CD4-positive, alpha-beta T cell treated with Interferon alpha-2 for 1 hour (primary cell): ENCODE measurements around the gene DLG5.

ENCODE experiments used
- DNase-seq, 2 donors: peaks; one replicate each; pipeline ENCODE4 v3.0.0-alpha.2; 2020 to 2022

DLG5 gene

GRCh38 chr10:77887631-77888355 lies 38.8 kb downstream of the DLG5 start:
- no peak for DNase-seq

DNA sequence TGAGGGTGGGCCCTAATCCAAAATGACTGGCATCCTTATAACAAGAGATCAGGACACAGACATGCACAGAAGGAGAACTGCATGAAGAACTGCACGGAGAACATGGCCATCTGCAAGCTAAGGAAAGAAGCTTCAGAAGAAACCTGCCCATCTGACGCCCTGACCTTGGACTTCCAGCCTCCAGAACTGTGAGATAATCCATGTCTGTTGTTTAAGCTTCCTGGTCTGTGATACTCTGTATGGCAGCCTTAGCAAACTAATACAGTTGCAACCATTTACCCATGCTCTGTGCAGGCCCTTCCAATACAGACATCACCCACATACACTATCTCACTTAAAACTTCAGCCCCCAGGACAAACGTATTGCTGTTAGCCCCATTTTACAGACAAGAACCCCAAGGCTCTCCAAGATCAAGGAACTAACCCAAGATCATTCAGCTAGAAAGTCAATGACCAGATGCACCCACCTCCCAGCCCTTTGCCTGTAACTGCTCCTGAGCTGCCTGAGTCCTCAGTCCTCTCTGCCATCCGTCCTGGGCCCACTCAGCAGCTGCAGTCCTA lies 39.7 kb downstream of the DLG5 start:
- DNase-seq, result no peak

- no peak for DNase-seq
Observed at GRCh38 chr10:77884181-77884580, 42.4 kb downstream of the DLG5 start.

DNA sequence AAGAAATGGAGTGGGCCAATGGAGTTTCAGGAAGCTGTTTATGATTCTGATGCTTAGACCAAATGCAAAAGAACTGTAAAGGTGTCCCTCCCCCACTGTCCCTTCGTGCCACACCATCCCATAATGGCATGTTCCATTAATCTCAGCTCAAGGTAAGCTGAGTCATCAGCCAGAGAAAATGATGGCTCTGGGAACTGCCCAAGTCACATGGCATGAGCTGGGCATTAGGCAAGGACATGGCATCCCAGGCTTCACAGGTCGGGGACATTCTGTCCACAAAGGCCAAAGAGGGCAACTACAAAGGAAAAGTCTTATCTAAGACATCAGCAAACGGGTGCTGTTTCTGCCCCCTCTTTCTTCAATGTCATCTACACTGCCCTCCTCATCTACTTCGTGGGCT lies 44.9 kb downstream of the DLG5 start:
- no peak for DNase-seq

- no peak for DNase-seq
Observed at GRCh38 chr10:77881222-77881621, 45.3 kb downstream of the DLG5 start.

- DNase-seq, result no peak
Observed at GRCh38 chr10:77879710-77880109, 46.8 kb downstream of the DLG5 start.

DNA sequence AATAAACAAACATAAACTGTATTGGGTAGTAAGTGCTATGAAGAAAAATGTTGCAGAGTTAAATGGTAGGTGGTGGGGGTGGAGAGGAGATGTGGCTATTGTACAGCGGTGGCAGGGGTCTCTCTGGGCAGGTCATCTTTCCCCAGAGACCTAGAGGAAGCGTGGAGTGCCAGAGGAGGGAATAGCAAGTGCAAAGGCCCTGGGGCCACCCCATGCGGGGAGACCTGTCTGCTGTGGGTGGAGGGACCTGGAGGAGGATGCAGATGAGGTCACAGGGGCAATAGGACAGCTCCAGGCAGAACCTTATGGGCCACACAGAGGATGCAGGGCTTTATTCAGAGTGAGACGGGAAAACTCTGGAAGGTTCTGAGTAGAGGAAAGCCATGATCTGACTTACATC lies 47.5 kb downstream of the DLG5 start:
- DNase-seq, result no peak

DNA sequence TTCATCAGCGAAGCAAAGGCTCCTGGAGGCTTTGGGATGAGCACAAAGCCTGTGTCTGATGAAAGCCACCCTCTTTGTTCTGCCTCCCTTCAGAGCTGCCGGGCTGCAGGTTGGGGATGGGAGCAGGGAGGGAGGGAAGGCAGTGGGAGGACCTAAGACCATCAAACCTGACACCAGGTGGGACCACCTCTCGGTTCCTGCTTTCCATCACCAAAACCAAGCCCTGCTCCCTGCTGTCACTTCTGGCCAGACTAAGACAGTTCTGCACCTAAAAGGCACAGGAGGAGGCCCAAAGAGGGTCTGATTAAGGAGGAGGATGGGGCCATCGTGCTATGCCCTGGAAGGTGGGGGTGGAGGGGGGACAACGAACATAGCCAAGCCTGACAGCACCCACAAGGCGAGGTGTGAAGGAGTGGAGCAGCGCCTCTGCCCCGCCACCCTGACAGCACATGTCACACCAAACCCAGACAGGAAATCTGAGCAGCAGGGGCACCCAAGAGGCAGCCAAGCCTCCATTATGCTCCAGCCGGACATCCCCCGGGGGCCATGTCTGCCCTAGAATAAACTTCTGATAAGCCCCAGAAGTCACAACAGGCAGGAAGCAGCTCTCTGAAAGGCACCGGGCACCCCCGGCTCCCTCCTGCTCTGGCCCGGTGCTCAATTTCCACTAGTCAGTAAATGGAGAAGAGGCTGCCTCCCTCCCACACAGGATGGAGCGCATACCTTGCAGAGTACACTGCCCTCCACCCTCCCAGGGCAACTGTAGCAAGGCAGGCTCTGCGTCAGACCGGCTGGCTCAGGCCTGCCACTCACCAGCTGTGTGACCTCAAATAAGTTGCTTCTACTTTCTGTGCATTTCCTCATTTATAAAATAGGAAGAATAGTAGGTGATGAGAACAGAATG lies 48.9 kb downstream of the DLG5 start:
- peak; percentile 47 to 62 for DNase-seq

GRCh38 chr10:77875730-77876129 lies 50.8 kb downstream of the DLG5 start:
- DNase-seq, result no peak

DNA sequence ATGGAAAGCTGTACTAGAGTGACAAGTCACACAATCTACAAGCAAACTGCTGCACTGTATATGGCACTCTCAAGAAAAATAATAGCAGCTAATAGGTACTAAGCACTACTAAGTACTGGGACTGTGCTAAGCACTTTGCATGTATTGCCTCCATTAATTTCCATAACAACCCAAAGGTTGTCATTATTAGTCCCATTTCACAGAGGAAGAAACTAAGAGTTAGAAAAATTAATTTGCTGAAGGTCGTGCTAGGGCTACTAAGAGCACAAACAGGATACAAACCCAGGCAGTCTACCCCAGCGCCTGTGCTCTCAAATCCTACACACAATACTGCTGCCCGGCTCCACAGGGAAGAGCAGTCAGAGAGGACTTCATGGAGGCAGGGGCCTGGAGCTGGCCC lies 51.7 kb downstream of the DLG5 start:
- no peak for DNase-seq

GRCh38 chr10:77873536-77874380 lies 52.8 kb downstream of the DLG5 start:
- DNase-seq, result peak; percentile 26 to 42

DNA sequence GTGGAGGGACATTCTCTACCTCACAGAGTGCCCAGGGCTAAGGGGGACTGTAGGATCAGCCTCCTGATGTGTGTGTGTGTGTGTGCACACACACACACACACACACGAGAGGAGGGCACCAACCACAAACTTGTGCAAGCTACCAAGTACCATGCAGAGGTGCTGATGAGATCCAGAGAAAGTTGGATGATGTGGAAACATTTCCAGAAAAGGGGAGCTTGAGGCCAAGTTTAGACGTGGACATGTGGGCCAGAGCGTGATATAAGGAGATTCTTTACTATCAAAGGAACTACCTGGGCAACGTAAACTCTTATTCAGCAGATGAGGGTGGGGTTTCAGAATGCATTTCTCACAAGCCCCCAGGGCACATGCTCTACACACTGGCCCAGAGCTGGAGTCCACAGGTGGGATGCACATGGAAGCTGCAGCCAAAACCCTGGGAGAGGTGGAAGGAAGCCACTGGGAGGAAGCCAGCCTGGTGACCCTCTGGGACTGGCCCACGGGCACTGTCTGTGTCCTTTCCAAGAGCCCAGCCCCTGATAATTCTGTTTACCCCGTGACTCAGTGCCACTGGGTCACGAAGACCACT lies 53.5 kb downstream of the DLG5 start:
- DNase-seq, result no peak

- no peak for DNase-seq
Observed at GRCh38 chr10:77872151-77872946, 54.2 kb downstream of the DLG5 start.

GRCh38 chr10:77869626-77870420 lies 56.7 kb downstream of the DLG5 start:
- DNase-seq, result no peak

GRCh38 chr10:77868523-77868922 lies 58.0 kb downstream of the DLG5 start:
- DNase-seq, result no peak

- DNase-seq, result no peak
Observed at GRCh38 chr10:77867124-77867719, 59.3 kb downstream of the DLG5 start.

DNA sequence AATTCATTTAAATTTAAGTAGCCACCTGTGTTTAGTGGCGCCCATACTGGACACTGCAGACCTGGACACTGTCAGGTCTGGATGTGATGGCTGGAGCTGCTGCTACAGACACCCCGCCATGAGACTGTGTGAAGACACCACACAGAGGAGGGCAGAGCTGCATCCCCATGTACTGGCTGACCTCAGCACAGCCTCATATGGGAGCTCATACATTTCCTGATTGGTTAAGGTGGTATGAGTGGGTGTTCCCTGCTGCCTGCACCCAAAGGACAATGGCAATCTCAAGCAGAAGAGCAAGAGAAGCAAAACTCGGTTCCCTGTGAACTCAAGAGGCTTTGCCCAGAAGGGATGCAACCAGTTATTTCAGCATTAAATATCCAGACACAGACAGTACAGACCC lies 60.0 kb downstream of the DLG5 start:
- DNase-seq, result no peak

DNA sequence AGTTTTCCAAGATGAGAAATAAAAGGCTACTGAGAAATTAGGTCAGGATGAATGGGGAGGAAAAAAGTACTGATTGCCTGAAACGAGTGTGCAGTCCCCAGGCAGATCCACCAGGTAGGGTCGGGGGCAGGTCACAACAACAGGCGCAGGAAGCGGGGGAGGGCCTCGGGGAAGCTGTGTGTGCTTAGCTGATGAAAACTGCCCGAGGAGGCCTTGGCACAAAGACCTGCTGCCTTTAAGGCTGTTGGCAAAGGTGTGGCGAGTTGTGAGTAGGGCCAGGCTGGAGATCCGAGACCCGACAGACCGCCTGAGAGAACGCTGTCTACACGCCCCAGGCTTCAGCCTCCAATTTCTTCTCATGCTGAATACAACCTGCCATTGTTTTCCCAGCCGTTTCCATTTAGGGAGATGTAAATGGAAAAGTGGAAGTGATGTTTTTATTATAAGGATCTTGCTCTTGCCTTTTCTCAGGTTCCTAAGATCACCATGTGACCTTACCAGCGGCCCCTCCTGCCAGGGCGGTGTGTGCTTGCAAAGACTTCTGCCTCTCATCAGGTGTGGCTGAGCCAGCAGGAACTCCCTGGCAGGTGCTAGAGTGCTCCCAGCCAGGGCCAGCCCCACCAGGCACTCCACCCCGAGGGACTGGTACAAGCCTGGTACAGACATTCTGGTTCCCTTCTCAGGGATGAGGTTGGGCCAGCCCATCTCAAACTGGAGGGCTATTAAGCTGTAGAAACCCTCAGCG lies 60.8 kb downstream of the DLG5 start:
- DNase-seq, result no peak

- no peak for DNase-seq
Observed at GRCh38 chr10:77864151-77864851, 62.3 kb downstream of the DLG5 start.
